ENCODE data around the gene GPATCH1. TPM values are rescaled to one million over a fixed set of nuclear protein-coding genes. Genes with fewer than 3 reads are reported as not detected.

The GPATCH1 gene
- total and polyA plus RNA-seq, 9 of the 15 experiments (the other 6 are each of a cell fraction or from before 2014, with no cell fraction given): 3.7 to 9.7 (median 7.7) TPM

GRCh38 chr19:33176670-33177416 is 95.9 kb downstream of the GPATCH1 start (continued):
- TF ChIP-seq REST (IDR thresholded peaks at IDR 0.05; ENCODE audit: borderline replicate concordance) (no peak; the same call in 1 of the 2 replicates), REST (CRISPR knock-in tag; IDR thresholded peaks at IDR 0.05; ENCODE audit: low read depth) (peak; percentile 55; the same call in 1 of the 2 replicates), ZBTB40 (IDR thresholded peaks at IDR 0.05) (peak; percentile 93), ZBTB40 (CRISPR knock-in tag; IDR thresholded peaks at IDR 0.05) (no peak), RNF2 (IDR thresholded peaks at IDR 0.05) (0 out of 2 replicates have a peak, but pooled peaks have one; percentile 46), ZFX (CRISPR knock-in tag; IDR thresholded peaks at IDR 0.05) (peak; percentile 61), HNRNPK (IDR thresholded peaks at IDR 0.05; ENCODE audit: low read depth, low read length, poor library complexity, severe bottlenecking) (peak; percentile 90), NELFE (IDR thresholded peaks at IDR 0.05; ENCODE audit: insufficient read depth, insufficient read length) (no peak)

All from K562 (cell line).